Left cardiac atrium (tissue), 4 donors: ENCODE measurements around the gene INTS6. TPM values are rescaled to one million over a fixed set of nuclear protein-coding genes. Genes with fewer than 3 reads are reported as not detected.

Experiments
- ATAC-seq, 2 donors: fragments of 200-7000 bp; cut with Tn5 transposase; one replicate each; pipeline ENCODE4 v1.9.1; 2020; ENCODE audit warnings: mild to moderate bottlenecking in 2 of 2, moderate library complexity in 2 of 2
- DNase-seq: peaks from one replicate; pipeline ENCODE4 v3.0.0-alpha.2; 2020
- intact Hi-C, 2 donors: fragments of 100-400 bp; cut with DNase I; formaldehyde crosslinking; loops; one replicate each; pipeline versions ENCODE4 v1.14.1 to v1.15.1; 2022 to 2023
- microRNA-seq, 2 donors: library from miRNA; unstranded; fragments of <30 nt; microRNA quantifications; one replicate each; pipeline ENCODE4 v1.2.0, GENCODE V29; 2020
- total RNA-seq, 2 donors: library from RNA; stranded (reverse); fragmentation: NEBNext Ultra II Directional; extraction: Animal tissue kit (Norgen Biotek cat#: 25700); gene quantifications; one replicate each; pipeline ENCODE4 v1.2.1, GENCODE V29; 2021
- donor health status: DM: no; HTN: yes; CAD: no.
- donor health status: DM: no; HTN: yes; CAD: no; lungs with severe emphysema.
- donor health status: DM: yes; HTN: yes; CAD: no.
- donor health status: Dilated cardiomyopathy.

INTS6 gene
- total RNA-seq, 2 donors from 2014 or later, result 23.9 to 25.3 TPM

DNA sequence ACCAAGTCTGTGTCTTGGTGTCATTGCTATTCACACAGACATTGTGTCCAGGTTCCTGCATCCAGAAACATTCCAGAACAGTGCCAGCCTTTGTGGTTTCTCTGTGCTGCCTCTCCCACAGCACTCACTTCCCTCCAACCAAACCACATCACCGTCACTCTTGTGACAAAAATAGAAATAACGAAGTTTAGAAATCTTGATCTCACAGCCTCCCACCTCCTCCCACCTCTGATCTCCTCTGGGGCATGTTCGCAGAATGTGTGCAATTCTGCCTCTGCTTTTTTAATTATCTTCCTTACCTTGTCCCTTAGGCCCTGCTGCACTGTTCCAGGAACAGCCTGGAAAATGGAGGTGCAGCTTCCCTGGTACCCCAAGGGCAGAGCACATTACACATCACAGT lies 122.0 kb downstream of the INTS6 start:
- intact Hi-C loops, result no loop called here
- ATAC-seq (peak in 1 of 2 donors; percentile 74), DNase-seq (no peak)

- no peak for DNase-seq
- intact Hi-C loops, result no loop called here
- ATAC-seq, result no peak
Observed at GRCh38 chr13:51329606-51330005, 123.2 kb downstream of the INTS6 start.

DNA sequence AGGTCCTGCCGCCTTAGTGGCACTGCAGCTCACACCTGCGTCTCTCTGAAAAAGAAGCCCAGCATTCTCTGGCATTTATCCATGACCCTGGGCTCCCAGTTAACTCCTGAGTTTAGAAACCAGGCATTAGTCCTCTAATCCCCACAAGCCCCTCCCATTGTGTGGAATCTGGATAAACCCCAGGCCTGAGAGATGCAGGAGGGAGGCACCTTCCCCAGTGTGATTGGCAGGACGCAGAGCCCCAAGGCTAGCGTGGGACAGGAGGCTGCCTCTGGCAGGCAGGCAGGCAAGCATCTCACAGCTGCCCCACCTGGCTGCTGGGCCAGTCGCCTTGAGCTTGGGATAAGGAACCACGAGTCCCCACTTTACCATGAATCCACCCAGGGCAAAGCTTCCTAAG lies 124.3 kb downstream of the INTS6 start:
- ATAC-seq (no peak), DNase-seq (no peak)
- intact Hi-C loops, result no loop called here

DNA sequence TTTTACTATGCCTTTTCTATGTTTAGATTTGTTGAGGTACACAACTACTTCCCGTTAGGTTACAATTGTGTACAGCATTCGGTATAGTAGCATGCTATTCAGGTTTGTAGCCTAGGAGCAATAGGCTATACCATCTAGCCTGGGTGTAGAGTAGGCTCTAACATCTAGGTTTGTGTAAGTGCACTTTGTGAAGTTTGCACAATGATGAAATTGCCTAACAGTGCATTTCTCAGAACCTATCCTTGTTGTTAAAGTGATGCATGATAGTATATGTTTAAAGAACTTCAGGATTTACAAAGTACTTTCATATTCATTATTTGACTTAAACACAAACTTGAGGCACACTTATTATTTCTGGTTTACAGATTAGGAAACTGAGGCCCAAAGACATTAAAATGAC lies 124.9 kb downstream of the INTS6 start:
- ATAC-seq (no peak), DNase-seq (no peak)
- intact Hi-C loops, result no loop called here

GRCh38 chr13:51326777-51327176 lies 126.1 kb downstream of the INTS6 start:
- intact Hi-C loops, result no loop called here
- ATAC-seq (no peak), DNase-seq (no peak)

- ATAC-seq (no peak), DNase-seq (no peak)
- intact Hi-C loops, result no loop called here
Observed at GRCh38 chr13:51325837-51326236, 127.0 kb downstream of the INTS6 start.

DNA sequence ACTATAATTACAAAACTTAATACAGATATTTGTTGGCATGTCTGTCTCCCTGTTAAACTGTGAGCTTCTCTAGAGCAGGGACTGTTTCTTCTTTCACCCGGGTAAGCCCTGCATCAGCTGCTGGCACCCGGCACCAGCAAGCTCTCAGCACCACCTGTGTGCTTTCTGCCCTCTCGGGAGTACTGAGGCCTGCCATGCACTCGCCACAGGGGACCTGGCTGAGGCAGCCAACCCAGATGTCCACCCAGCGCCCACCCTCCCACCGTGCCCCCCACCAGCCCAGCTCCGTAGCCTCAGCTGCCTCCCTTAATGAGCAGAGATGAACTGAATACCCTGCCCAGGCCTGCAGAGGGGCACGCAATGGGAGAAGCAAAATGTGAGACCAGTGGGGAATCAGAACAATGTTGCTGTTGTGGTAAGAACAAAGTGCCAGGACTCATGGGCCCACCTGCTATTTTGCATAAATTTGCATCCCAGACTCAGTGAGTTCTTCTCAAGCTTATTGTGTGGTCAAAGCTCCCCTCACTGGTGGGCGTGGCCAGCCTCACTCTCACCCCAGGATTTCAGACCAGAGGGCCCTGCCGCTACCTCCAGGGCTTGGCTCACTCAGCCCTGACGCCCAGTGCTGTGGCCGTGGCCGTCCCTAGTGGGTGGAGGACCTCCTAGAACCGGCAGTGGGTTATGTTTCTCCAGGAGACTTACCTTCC lies 128.0 kb downstream of the INTS6 start:
- ATAC-seq, result no peak
- DNase-seq, result no peak
- intact Hi-C loops, result no loop called here

- ATAC-seq (no peak), DNase-seq (no peak)
- intact Hi-C loops, result no loop called here
Observed at GRCh38 chr13:51323824-51324511, 128.9 kb downstream of the INTS6 start.

DNA sequence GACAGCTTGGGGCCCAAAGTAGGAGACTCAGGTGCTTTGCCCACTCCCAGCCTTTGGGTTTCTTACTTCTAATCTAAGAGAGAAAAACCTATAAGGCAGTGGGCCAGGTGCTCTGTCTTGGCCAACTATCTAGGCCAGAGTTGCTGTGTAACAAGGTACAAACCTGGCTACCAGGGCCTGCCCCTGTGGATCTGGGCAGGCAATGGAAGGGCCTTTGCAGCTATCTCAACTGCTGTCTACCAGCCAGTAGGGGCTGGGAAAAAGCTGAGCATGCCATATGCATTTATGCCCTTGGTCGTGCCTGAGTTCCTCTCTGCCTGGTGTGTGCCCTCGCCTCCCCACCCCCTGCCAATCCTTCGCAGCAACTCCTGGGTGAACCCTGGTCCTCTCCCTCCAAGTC lies 130.0 kb downstream of the INTS6 start:
- DNase-seq, result no peak
- intact Hi-C loops, result no loop called here
- ATAC-seq, result no peak

DNA sequence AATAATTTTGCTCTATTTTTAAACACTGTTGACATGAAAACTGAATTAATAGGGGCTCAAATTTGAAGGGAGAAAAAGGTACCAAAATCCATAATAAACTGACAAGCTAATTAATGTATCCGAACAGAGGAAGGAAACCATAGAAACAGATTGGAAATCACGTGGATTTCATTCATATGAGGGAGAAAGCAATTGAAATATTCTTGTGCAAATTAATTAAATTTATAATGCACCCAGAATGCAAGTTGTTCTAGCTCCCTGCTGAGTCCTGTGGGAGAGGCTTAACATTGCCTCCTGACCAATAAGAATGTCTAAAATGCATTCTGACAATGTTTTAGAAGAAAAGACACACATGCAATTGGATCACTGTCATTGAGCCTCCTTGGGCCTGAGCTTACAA lies 131.0 kb downstream of the INTS6 start:
- ATAC-seq (no peak), DNase-seq (no peak)
- intact Hi-C loops, result no loop called here

- intact Hi-C loops, result no loop called here
- ATAC-seq, result no peak
- DNase-seq, result no peak
Observed at GRCh38 chr13:51318876-51319275, 134.0 kb downstream of the INTS6 start.

- intact Hi-C loops, result no loop called here
- ATAC-seq, result no peak
- DNase-seq, result no peak
Observed at GRCh38 chr13:51318015-51318414, 134.8 kb downstream of the INTS6 start.

- intact Hi-C loops, result no loop called here
- DNase-seq (no peak), ATAC-seq (no peak)
Observed at GRCh38 chr13:51317262-51317661, 135.6 kb downstream of the INTS6 start.

DNA sequence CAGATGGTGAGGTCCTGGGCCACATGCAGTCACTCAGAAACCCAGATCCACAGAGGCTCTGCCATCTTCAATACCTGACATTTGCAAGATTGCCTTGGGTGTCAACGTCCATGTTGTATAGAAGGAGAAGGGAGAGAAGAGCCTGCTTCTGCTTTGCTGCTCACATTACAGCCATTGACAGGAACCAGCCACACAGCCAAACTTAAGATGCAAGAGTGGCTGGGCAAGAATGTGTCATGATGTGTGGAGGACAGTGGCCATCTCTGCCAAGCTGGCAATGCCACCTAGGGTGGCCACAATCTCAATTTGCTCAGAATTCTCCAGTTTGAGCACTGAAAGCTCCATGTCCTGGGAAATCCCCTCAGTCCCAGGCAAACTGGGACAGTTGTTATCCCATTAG lies 139.2 kb downstream of the INTS6 start:
- intact Hi-C loops, result no loop called here
- ATAC-seq (peak; percentile 58 to 82), DNase-seq (no peak)

DNA sequence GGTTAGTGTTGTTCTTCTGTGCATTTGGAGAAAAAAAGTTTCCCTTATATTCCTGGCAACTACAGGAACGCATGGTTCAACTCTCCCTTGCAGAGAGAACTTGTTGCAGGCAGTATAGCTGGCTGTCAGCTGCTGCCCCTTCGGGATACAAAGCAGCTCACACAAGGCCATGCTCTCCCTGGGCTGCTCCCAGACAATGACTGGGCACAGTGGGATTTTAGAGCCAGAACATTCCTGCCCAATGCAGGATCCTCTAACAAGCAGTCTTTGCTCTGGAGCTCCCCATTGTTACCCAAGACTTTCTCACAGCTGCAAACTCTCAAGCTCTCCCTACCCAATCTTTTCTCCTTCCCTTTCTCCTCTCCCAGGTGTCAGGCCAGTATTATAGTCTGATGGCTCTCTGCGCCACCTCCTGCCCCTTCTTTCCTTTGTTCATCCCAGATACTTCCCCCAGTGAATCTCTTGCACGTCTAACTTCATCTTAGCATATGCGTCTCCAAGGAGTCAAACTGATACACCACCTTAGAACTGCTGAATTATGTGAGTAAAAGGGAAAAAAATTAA lies 140.8 kb downstream of the INTS6 start:
- intact Hi-C loops, result no loop called here
- DNase-seq (no peak), ATAC-seq (no peak)

Small RNA genes lying within 50 kb of the gene (microRNA-seq; reads per million reads assigned to microRNA genes)
- 0 reads per million in 2 donors for gene MIR5693

Other genes with a start within 250 kb of the INTS6 start
- gene FAM124A, start 230.6 kb downstream of the INTS6 start, total RNA-seq, result 1 to 10 TPM; 5.9 to 10.0 TPM
- not detected for gene SERPINE3, start 113.3 kb downstream of the INTS6 start, total RNA-seq
- 1 to 10 TPM; 5.4 to 7.2 TPM for gene WDFY2, start 131.4 kb upstream of the INTS6 start, total RNA-seq